Fibroblast of lung (primary cell): ENCODE data around the gene TAS2R3. TPM values are rescaled to one million over a fixed set of nuclear protein-coding genes. Genes with fewer than 3 reads are reported as not detected.

Experiments used
- DNase-seq, 2 donors: peaks; one replicate each; pipeline versions ENCODE4 v3.0.0 to v3.0.0-alpha.2; 2010; ENCODE audit warnings: low read depth in 2 of 2
- H2AFZ ChIP-seq: 2 replicates; pipeline ENCODE4 v1.5.1; 2012; ENCODE audit warnings: low read length, control low read depth, inconsistent platforms
- H3K27ac ChIP-seq: 2 replicates; pipeline ENCODE4 v1.5.1; 2011; ENCODE audit warnings: low read length, control low read depth; ENCODE audit not compliant: insufficient read depth
- H3K27me3 ChIP-seq: 2 replicates; pipeline ENCODE4 v1.5.1; 2011; ENCODE audit warnings: mild to moderate bottlenecking, low read length; ENCODE audit not compliant: control insufficient read depth, insufficient read depth
- H3K36me3 ChIP-seq: 2 replicates; pipeline ENCODE4 v1.5.1; 2011; ENCODE audit warnings: low read length; ENCODE audit not compliant: control insufficient read depth, insufficient read depth
- H3K4me1 ChIP-seq: 2 replicates; pipeline ENCODE4 v1.5.1; 2011; ENCODE audit warnings: low read length; ENCODE audit not compliant: control insufficient read depth, insufficient read depth; ENCODE audit errors: extremely low read depth
- H3K4me2 ChIP-seq: 2 replicates; pipeline ENCODE4 v1.5.1; 2011; ENCODE audit warnings: low read length, control low read depth; ENCODE audit not compliant: insufficient read depth; ENCODE audit errors: extremely low read depth
- H3K4me3 ChIP-seq, 4 experiments: fragments of 200-600 bp in 1 of 4; sonication (generic) in 1 of 4; replicated peaks in 1 of 4; 2 replicates each; pipeline ENCODE4 v1.5.1; 2011 to 2016; ENCODE audit warnings: low read length in 4 of 4, low read depth in 3 of 4, mild to moderate bottlenecking in 3 of 4, control low read depth in 2 of 4, inconsistent platforms in 1 of 4, mixed read lengths in 1 of 4; ENCODE audit not compliant: insufficient read depth in 1 of 4; ENCODE audit errors: control extremely low read depth in 1 of 4
- H3K79me2 ChIP-seq: 2 replicates; pipeline ENCODE4 v1.5.1; 2012; ENCODE audit warnings: mild to moderate bottlenecking, low read length, inconsistent platforms; ENCODE audit not compliant: control insufficient read depth, insufficient read depth
- H3K9ac ChIP-seq: 2 replicates; pipeline ENCODE4 v1.5.1; 2011; ENCODE audit warnings: mild to moderate bottlenecking, low read length, control low read depth; ENCODE audit not compliant: insufficient read depth
- H3K9me3 ChIP-seq: 2 replicates; pipeline ENCODE4 v1.5.1; 2012; ENCODE audit warnings: low read depth, low read length; ENCODE audit not compliant: control insufficient read depth, insufficient read depth
- H4K20me1 ChIP-seq: 2 replicates; pipeline ENCODE4 v1.5.1; 2011; ENCODE audit warnings: low read length; ENCODE audit not compliant: control insufficient read depth, insufficient read depth; ENCODE audit errors: extremely low read depth
- CTCF ChIP-seq, 2 donors: IDR thresholded peaks in 1 of 2; conservative IDR thresholded peaks in 1 of 2; 1 replicate in 1 of 2; 2 replicates in 1 of 2; pipeline ENCODE4 v1.5.1; 2011 to 2012; ENCODE audit warnings: low read length in 2 of 2, control low read depth in 1 of 2, inconsistent platforms in 1 of 2, low read depth in 1 of 2, mild to moderate bottlenecking in 1 of 2
- EZH2 ChIP-seq: IDR thresholded peaks from 2 replicates; pipeline ENCODE4 v1.5.1; 2012; ENCODE audit warnings: low read length, control low read depth, mild to moderate bottlenecking; ENCODE audit errors: missing control alignments
- polyA plus RNA-seq, 2 donors: library from polyadenylated mRNA; depleted of rRNA in 1 of 2; stranded (reverse) in 1 of 2; unstranded in 1 of 2; fragments of >200 nt; gene quantifications; 2 replicates each; pipeline ENCODE4 v1.2.1, GENCODE V29; 2011 to 2012; ENCODE audit warnings: missing spikeins in 1 of 2
- total RNA-seq: library from RNA; depleted of rRNA; stranded (reverse); fragments of >200 nt; gene quantifications from 2 replicates; pipeline ENCODE4 v1.2.1, GENCODE V29; 2014

Gene TAS2R3
- total and polyA plus RNA-seq, 2 donors (not counting 1 experiment from before 2014, with no cell fraction given) = 0.06 to 2.8 TPM

GRCh38 chr7:141729020-141729419 lies 34.9 kb upstream of the TAS2R3 start:
- no peaks in the 10 kb centered on the region for H3K9me3 ChIP-seq
- no peaks in the 10 kb centered on the region for H4K20me1 ChIP-seq
- H3K9ac ChIP-seq = no peak overlapping the region
- no peak for TF ChIP-seq EZH2
- H2AFZ ChIP-seq = no peak overlapping the region
- H3K27me3 ChIP-seq = no peaks in the 10 kb centered on the region
- H3K4me1 ChIP-seq = no peaks in the 10 kb centered on the region
- H3K4me3 ChIP-seq = no peak overlapping the region
- DNase-seq = no peak
- H3K4me2 ChIP-seq = no peak overlapping the region
- no peaks in the 10 kb centered on the region for H3K79me2 ChIP-seq
- no peaks in the 10 kb centered on the region for H3K36me3 ChIP-seq
- no peak overlapping the region for H3K27ac ChIP-seq

- Histone ChIP-seq H3K9ac (no peak overlapping the region), H2AFZ (no peak overlapping the region), H3K4me3 (peak overlapping the region in 1 of 4 experiments; percentile 17), H3K27ac (no peak overlapping the region), H4K20me1 (no peaks in the 10 kb centered on the region), H3K79me2 (no peaks in the 10 kb centered on the region), H3K9me3 (no peaks in the 10 kb centered on the region), H3K36me3 (no peaks in the 10 kb centered on the region), H3K4me1 (no peaks in the 10 kb centered on the region), H3K27me3 (no peaks in the 10 kb centered on the region), H3K4me2 (no peak overlapping the region)
- TF ChIP-seq EZH2 (no peak), CTCF (conservative IDR thresholded peaks at IDR 0.05 in 1 of 2, IDR thresholded peaks at IDR 0.05 in 1 of 2; ENCODE audit: low read depth in 1 of 2, low read length in 2 of 2) (no peak)
- DNase-seq = no peak
Observed at GRCh38 chr7:141731476-141732149, 32.3 kb upstream of the TAS2R3 start.

DNA sequence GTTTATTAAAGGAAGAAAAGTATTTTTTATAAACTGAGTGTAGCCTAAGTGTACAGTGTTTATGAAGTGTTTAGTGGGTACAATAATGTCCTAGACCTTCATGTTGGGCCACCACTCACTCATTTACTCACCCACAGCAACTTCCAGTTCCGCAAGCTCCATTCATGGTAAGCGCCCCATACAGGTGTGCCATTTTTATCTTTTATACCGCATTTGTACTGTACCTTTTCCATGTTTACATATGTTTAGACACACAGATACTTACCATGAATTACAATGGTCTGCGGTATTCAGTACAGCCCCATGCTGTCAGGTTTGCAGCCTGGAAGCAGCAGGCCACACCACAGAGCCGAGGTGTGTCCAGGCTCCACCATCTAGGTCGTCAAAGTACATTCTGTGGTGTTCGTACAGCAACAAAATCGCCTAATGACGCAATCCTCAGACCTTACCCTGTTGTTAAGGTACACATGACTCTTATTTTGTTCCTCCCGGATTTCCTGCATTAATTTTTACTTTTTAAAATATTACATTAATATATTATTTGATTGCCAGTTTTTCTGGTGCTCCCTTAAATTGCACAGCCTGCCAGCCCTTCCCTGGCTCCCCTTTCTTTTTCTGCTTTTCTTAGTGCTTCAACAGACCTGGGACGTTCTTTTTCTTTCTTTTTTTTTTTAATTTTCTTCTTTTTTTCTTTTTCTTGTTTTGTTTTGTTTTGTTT lies 26.6 kb upstream of the TAS2R3 start:
- peaks cover 3% of the 10 kb centered on the region for H3K36me3 ChIP-seq
- peak overlapping the region; percentile 67 for H3K9ac ChIP-seq
- TF ChIP-seq EZH2 (no peak), CTCF (conservative IDR thresholded peaks at IDR 0.05 in 1 of 2, IDR thresholded peaks at IDR 0.05 in 1 of 2; ENCODE audit: low read depth in 1 of 2, low read length in 2 of 2) (no peak)
- H4K20me1 ChIP-seq = no peaks in the 10 kb centered on the region
- H3K27me3 ChIP-seq = no peaks in the 10 kb centered on the region
- H3K4me1 ChIP-seq = no peaks in the 10 kb centered on the region
- peaks cover 30% of the 10 kb centered on the region for H3K79me2 ChIP-seq
- no peaks in the 10 kb centered on the region for H3K9me3 ChIP-seq
- peak overlapping the region; percentile 61 for H3K27ac ChIP-seq
- H2AFZ ChIP-seq = peak overlapping the region; percentile 99
- H3K4me3 ChIP-seq = peak overlapping the region; percentile 65 to 95 (median 76)
- peak overlapping the region; percentile 90 for H3K4me2 ChIP-seq
- DNase-seq = peak; percentile 3 to 38
